Vagina (tissue), 2 donors: ENCODE measurements around the gene NRXN2. TPM values are rescaled to one million over a fixed set of nuclear protein-coding genes. Genes with fewer than 3 reads are reported as not detected.
A peak's percentile ranks its signal among the peaks of the same experiment; 100 is the strongest.

Experiments used
- DNase-seq, 2 donors: peaks; one replicate each; pipeline ENCODE4 v3.0.0-alpha.2; 2017; ENCODE audit errors: extremely low spot score in 2 of 2
- H3K27ac ChIP-seq: fragments of 200-600 bp; sonication (generic); one replicate; pipeline ENCODE4 v1.5.1; 2019
- H3K27me3 ChIP-seq: fragments of 200-600 bp; sonication (generic); one replicate; pipeline ENCODE4 v1.5.1; 2019
- H3K36me3 ChIP-seq, 2 donors: fragments of 200-600 bp; sonication (generic); one replicate each; pipeline ENCODE4 v1.5.1; 2017 to 2019
- H3K4me1 ChIP-seq: fragments of 200-600 bp; sonication (generic); one replicate; pipeline ENCODE4 v1.5.1; 2019
- H3K4me3 ChIP-seq, 2 donors: fragments of 200-600 bp; sonication (generic); 1 replicate in 1 of 2; 2 replicates in 1 of 2; pipeline ENCODE4 v1.5.1; 2016 to 2019
- H3K9me3 ChIP-seq: fragments of 200-600 bp; sonication (generic); one replicate; pipeline ENCODE4 v1.5.1; 2019
- CTCF ChIP-seq, 3 experiments: fragments of 450-650 bp in 2 of 3; fragments of 200-600 bp in 1 of 3; sonication (generic) in 1 of 3; IDR thresholded peaks; one replicate each; pipeline ENCODE4 v1.5.1; 2017 to 2019; ENCODE audit warnings: antibody characterized with exemption in 3 of 3, mild to moderate bottlenecking in 2 of 3, moderate library complexity in 2 of 3
- POLR2A ChIP-seq, 2 donors: fragments of 450-650 bp; IDR thresholded peaks; one replicate each; pipeline ENCODE4 v1.6.1; 2017; ENCODE audit warnings: antibody characterized with exemption in 2 of 2, mild to moderate bottlenecking in 2 of 2, moderate library complexity in 2 of 2
- POLR2AphosphoS5 ChIP-seq, 2 donors: sonication (generic); formaldehyde crosslinking; IDR thresholded peaks; one replicate each; pipeline ENCODE4 v1.9.0; 2017; ENCODE audit warnings: antibody characterized with exemption in 2 of 2, mild to moderate bottlenecking in 2 of 2, low read depth in 1 of 2; ENCODE audit not compliant: insufficient read depth in 1 of 2
- intact Hi-C: fragments of 100-400 bp; cut with DNase I; formaldehyde crosslinking; loops from one replicate; pipeline ENCODE4 v1.15.1; 2023
- total RNA-seq: library from RNA; depleted of rRNA; stranded (reverse); fragments of >200 nt; gene quantifications from one replicate; pipeline ENCODE4 v1.2.3, GENCODE V29; 2016

NRXN2 gene
- total RNA-seq, 1 donor from 2014 or later, result 16.9 TPM

- peak overlapping the region; percentile 1 for H3K27ac ChIP-seq
- intact Hi-C loops, result no loop called here
Measured at GRCh38 chr11:64661146-64661545, 61.9 kb downstream of the NRXN2 start.

DNA sequence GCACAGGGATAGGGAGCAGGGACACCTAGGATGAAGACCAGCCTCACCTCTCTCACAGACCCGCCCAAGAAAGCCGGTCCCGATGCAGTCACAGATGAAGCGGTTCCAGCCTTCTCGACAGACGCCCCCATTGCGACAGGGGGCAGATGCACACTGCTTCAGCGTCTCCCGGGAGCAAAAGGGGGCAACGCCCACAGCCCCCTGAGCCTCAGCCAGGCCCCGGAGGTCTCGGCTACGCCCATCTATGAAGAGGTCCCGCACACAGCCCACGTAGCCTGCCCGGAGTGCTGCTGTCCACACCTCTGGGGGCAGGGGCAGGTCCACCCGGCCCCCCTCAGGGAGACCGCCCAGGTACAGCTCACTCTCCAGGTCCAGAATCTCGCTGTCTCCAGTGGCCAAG, 62.3 kb downstream of the NRXN2 start:
- intact Hi-C loops, result no loop called here
- TF ChIP-seq POLR2A (IDR thresholded peaks at IDR 0.05) (no peak), CTCF (IDR thresholded peaks at IDR 0.05) (no peak), POLR2AphosphoS5 (IDR thresholded peaks at IDR 0.05; ENCODE audit: insufficient read depth in 1 of 2, low read depth in 1 of 2) (no peak)
- H3K27ac ChIP-seq, result peak overlapping the region; percentile 1
- no peak for DNase-seq
- peaks cover 15% of the 10 kb centered on the region for H3K4me1 ChIP-seq
- no peaks in the 10 kb centered on the region for H3K9me3 ChIP-seq
- no peaks in the 10 kb centered on the region for H3K27me3 ChIP-seq
- peak overlapping the region; percentile 13 to 16 for H3K4me3 ChIP-seq
- no peaks in the 10 kb centered on the region for H3K36me3 ChIP-seq

More at GRCh38 chr11:64661146-64661545, 61.9 kb downstream of the NRXN2 start:
- Histone ChIP-seq H3K27me3 (no peaks in the 10 kb centered on the region), H3K36me3 (no peaks in the 10 kb centered on the region), H3K4me3 (peak overlapping the region; percentile 13 to 16), H3K9me3 (no peaks in the 10 kb centered on the region), H3K4me1 (peaks cover 15% of the 10 kb centered on the region)
- no peak for DNase-seq
- peak in 1 of 2 donors; percentile 56 for TF ChIP-seq POLR2AphosphoS5 (IDR thresholded peaks at IDR 0.05; ENCODE audit: insufficient read depth in 1 of 2, low read depth in 1 of 2)
- TF ChIP-seq CTCF (IDR thresholded peaks at IDR 0.05), result no peak
- no peak for TF ChIP-seq POLR2A (IDR thresholded peaks at IDR 0.05)

GRCh38 chr11:64660205-64660604, 62.8 kb downstream of the NRXN2 start:
- H3K36me3 ChIP-seq, result no peaks in the 10 kb centered on the region
- intact Hi-C loops, result no loop called here
- H3K4me1 ChIP-seq, result peaks cover 15% of the 10 kb centered on the region
- no peak for DNase-seq
- peak overlapping the region in 1 of 2 donors; percentile 16 for H3K4me3 ChIP-seq
- H3K27me3 ChIP-seq, result no peaks in the 10 kb centered on the region
- TF ChIP-seq CTCF (IDR thresholded peaks at IDR 0.05) (no peak), POLR2AphosphoS5 (IDR thresholded peaks at IDR 0.05; ENCODE audit: insufficient read depth in 1 of 2, low read depth in 1 of 2) (no peak), POLR2A (IDR thresholded peaks at IDR 0.05) (no peak)
- H3K9me3 ChIP-seq, result no peaks in the 10 kb centered on the region
- no peak overlapping the region for H3K27ac ChIP-seq

DNA sequence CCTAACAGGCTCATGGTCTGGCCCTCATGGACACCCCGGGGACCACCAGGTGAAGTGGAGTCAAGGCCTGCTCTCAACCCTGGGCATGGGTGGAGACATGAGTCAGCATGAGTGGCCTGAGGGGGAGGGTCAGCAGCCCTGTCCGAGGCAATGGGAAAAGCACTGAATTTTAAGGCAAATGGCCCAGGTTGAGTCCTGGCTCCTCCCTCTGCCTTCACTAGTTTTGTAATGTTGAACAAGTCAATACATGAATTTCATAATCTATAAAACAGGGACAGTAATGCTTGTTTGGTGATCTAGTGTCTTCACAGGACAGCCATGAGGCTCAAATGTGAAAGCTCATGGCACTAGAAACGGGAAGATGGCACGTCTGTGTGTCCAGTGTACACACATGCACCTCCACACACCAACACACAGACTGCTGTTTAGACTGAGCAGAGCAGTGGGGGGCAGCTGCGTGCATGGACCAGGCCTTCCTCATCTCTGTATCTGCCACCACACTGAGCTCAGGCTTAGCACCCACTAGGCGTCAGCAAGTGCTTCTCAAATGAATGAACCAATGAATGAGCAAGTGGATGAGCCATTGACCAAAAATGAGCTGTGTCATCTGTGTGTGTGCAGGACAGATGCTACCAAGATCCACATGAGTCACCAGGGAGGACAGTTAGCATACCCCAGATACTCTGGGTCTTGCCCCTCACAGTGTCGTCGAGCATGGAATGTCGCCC, 63.4 kb downstream of the NRXN2 start:
- H3K4me3 ChIP-seq, result no peak overlapping the region
- no peaks in the 10 kb centered on the region for H3K36me3 ChIP-seq
- H3K27ac ChIP-seq, result no peak overlapping the region
- no peak for DNase-seq
- H3K4me1 ChIP-seq, result peaks cover 15% of the 10 kb centered on the region
- intact Hi-C loops, result no loop called here
- no peaks in the 10 kb centered on the region for H3K27me3 ChIP-seq
- TF ChIP-seq POLR2A (IDR thresholded peaks at IDR 0.05) (no peak), CTCF (IDR thresholded peaks at IDR 0.05) (no peak), POLR2AphosphoS5 (IDR thresholded peaks at IDR 0.05; ENCODE audit: insufficient read depth in 1 of 2, low read depth in 1 of 2) (no peak)
- no peaks in the 10 kb centered on the region for H3K9me3 ChIP-seq

DNA sequence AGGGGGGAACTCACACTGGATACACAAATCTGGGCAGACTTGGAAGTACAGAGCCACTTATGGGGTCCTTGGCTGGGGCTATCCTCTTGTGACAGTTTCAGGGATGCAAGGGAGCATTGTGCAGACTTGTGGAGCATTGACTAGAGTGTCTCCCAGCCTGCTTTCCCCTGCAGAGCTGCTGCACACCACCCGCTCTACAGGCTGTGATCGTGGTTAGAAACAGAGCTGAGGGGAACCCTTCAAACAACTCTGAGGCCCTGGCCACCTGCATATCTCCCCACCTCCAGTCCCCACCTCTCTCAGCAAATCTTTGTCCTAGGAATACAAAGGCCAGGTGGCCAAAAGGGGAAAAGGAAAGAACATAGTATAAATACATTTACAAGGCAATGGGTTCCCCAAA, 64.7 kb downstream of the NRXN2 start:
- intact Hi-C loops, result no loop called here
- TF ChIP-seq POLR2A (IDR thresholded peaks at IDR 0.05) (no peak), CTCF (IDR thresholded peaks at IDR 0.05) (no peak), POLR2AphosphoS5 (IDR thresholded peaks at IDR 0.05; ENCODE audit: insufficient read depth in 1 of 2, low read depth in 1 of 2) (no peak)
- no peaks in the 10 kb centered on the region for H3K9me3 ChIP-seq
- no peaks in the 10 kb centered on the region for H3K27me3 ChIP-seq
- DNase-seq, result no peak
- peaks cover 19% of the 10 kb centered on the region for H3K4me1 ChIP-seq
- H3K4me3 ChIP-seq, result no peak overlapping the region
- H3K27ac ChIP-seq, result no peak overlapping the region
- no peaks in the 10 kb centered on the region for H3K36me3 ChIP-seq
